SK-N-MC (cell line): ENCODE measurements around the gene SMAD7.

ENCODE experiments used
- EZH2 ChIP-seq: fragments of 200-600 bp; sonication (generic); IDR thresholded peaks from one replicate; pipeline ENCODE4 v1.6.1; 2017; ENCODE audit warnings: antibody characterized with exemption
- POLR2AphosphoS5 ChIP-seq: IDR thresholded peaks from 2 replicates; pipeline ENCODE4 v1.6.1; 2012; ENCODE audit warnings: mild to moderate bottlenecking, low read depth, low read length, borderline replicate concordance

GRCh38 chr18:48957136-48957535 is 6.4 kb upstream of the SMAD7 start:
- no peak for TF ChIP-seq EZH2
- no peak for TF ChIP-seq POLR2AphosphoS5
